Colonic mucosa (tissue), 4 donors: ENCODE results near the gene ART4. TPM values are rescaled to one million over a fixed set of nuclear protein-coding genes. Genes with fewer than 3 reads are reported as not detected.

Source experiments
- DNase-seq: peaks from one replicate; pipeline ENCODE4 v3.0.0-alpha.2; 2020
- H3K27ac ChIP-seq: fragments of 200-600 bp; one replicate; pipeline ENCODE4 v1.8.0; 2021
- H3K27me3 ChIP-seq: fragments of 200-600 bp; one replicate; pipeline ENCODE4 v1.8.0; 2021
- H3K36me3 ChIP-seq: fragments of 200-600 bp; one replicate; pipeline ENCODE4 v1.8.0; 2021
- H3K4me1 ChIP-seq: fragments of 200-600 bp; one replicate; pipeline ENCODE4 v1.8.0; 2021; ENCODE audit warnings: mild to moderate bottlenecking
- H3K4me3 ChIP-seq: fragments of 200-600 bp; one replicate; pipeline ENCODE4 v1.8.0; 2021
- H3K9ac ChIP-seq, 2 donors: one replicate each; pipeline ENCODE4 v1.7.0; 2013; ENCODE audit warnings: control low read depth in 2 of 2, low read depth in 2 of 2, low read length in 2 of 2
- H3K9me3 ChIP-seq: fragments of 200-600 bp; one replicate; pipeline ENCODE4 v1.8.0; 2021
- CTCF ChIP-seq: fragments of 200-600 bp; IDR thresholded peaks from one replicate; pipeline ENCODE4 v1.8.0; 2022; ENCODE audit warnings: antibody characterized with exemption, mild to moderate bottlenecking
- intact Hi-C: fragments of 100-400 bp; cut with DNase I; formaldehyde crosslinking; loops from one replicate; pipeline ENCODE4 v1.14.1; 2022
- total RNA-seq, 2 donors: library from RNA; stranded (reverse); fragmentation: NEBNext Ultra II Directional in 1 of 2; extraction: Animal tissue kit (Norgen Biotek cat#: 25700) in 1 of 2; gene quantifications; one replicate each; pipeline ENCODE4 v1.2.1, GENCODE V29; 2021
- donor health status: healthy.
- donor health status: DM: no; HTN: no; CAD: no.
- donor health status: DM: no; HTN: no; CAD: no.

The ART4 gene
- total RNA-seq, 2 donors from 2014 or later, result 0.49 TPM; not detected in 1

- no peak for TF ChIP-seq CTCF
- no peaks in the 10 kb centered on the region for H3K9me3 ChIP-seq
- H3K4me3 ChIP-seq, result no peak overlapping the region
- DNase-seq, result no peak
- no peak overlapping the region for H3K27ac ChIP-seq
- no peaks in the 10 kb centered on the region for H3K36me3 ChIP-seq
- no peaks in the 10 kb centered on the region for H3K27me3 ChIP-seq
- no peaks in the 10 kb centered on the region for H3K4me1 ChIP-seq
- intact Hi-C loops, result no loop called here
- no peak overlapping the region for H3K9ac ChIP-seq
Observed at GRCh38 chr12:14828892-14829291, 14.4 kb downstream of the ART4 start.

GRCh38 chr12:14827043-14827442, 16.3 kb downstream of the ART4 start:
- no peak for DNase-seq
- Histone ChIP-seq H3K4me3 (no peak overlapping the region), H3K9me3 (no peaks in the 10 kb centered on the region), H3K36me3 (no peaks in the 10 kb centered on the region), H3K27me3 (no peaks in the 10 kb centered on the region), H3K27ac (no peak overlapping the region), H3K4me1 (no peaks in the 10 kb centered on the region), H3K9ac (no peak overlapping the region)
- TF ChIP-seq CTCF, result no peak
- intact Hi-C loops, result no loop called here

GRCh38 chr12:14826491-14826890, 16.8 kb downstream of the ART4 start:
- Histone ChIP-seq H3K9ac (no peak overlapping the region), H3K4me3 (no peak overlapping the region), H3K27ac (no peak overlapping the region), H3K27me3 (no peaks in the 10 kb centered on the region), H3K36me3 (no peaks in the 10 kb centered on the region), H3K4me1 (no peaks in the 10 kb centered on the region), H3K9me3 (no peaks in the 10 kb centered on the region)
- intact Hi-C loops, result no loop called here
- TF ChIP-seq CTCF, result no peak
- DNase-seq, result no peak

GRCh38 chr12:14825256-14825655, 18.1 kb downstream of the ART4 start:
- intact Hi-C loops, result no loop called here
- DNase-seq, result no peak
- Histone ChIP-seq H3K9ac (no peak overlapping the region), H3K9me3 (no peaks in the 10 kb centered on the region), H3K4me1 (no peaks in the 10 kb centered on the region), H3K27me3 (no peaks in the 10 kb centered on the region), H3K36me3 (no peaks in the 10 kb centered on the region), H3K27ac (no peak overlapping the region), H3K4me3 (no peak overlapping the region)
- no peak for TF ChIP-seq CTCF

GRCh38 chr12:14824012-14824634, 19.2 kb downstream of the ART4 start:
- DNase-seq, result no peak
- TF ChIP-seq CTCF, result no peak
- Histone ChIP-seq H3K9me3 (no peaks in the 10 kb centered on the region), H3K27ac (no peak overlapping the region), H3K4me1 (no peaks in the 10 kb centered on the region), H3K4me3 (no peak overlapping the region), H3K27me3 (no peaks in the 10 kb centered on the region), H3K9ac (no peak overlapping the region), H3K36me3 (no peaks in the 10 kb centered on the region)
- intact Hi-C loops, result no loop called here
